ENCODE results near the gene SGTA.
"Not testable (repeated sequence)": the region's sequence is repeated elsewhere in the genome, so short reads cannot be mapped to it uniquely, and the experiment has no call there.

SGTA gene

DNA sequence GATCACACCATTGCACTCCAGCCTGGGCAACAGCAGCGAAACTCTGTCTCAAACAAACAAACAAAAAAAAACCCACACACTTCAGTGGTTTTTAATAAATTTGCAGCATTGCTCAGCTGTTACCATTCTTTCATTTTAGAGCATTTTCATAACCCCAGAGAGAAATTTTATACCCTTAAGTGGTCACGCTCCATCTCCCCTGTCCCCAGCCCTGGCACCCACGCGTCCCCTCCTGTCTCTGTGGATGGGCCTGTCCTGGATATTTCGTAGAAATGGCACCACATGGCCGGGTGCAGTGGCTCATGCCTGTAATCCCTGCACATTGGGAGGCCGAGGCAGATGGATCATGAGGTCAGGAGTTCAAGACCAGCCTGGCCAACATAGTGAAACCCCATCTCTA is 10.1 kb upstream of the SGTA start:
- no peak for DNase-seq (ENCODE audit: low spot score)

DNA sequence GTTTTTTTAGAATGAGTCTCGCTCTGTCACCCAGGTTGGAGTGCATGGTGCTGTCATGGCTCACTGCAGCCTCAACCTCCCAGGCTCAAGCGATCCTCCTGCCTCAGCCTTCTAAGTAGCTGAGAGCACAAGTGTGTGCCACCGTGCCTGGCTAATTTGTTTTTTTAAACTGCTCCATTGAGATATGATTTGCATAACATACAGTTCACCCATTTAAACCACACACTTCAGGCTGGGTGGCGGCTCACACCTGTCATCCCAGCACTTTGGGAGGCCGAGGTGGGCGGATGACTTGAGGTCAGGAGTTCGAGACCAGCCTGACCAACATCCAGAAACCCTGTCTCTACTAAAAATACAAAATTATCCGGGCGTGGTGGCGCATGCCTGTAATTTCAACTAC is 9.6 kb upstream of the SGTA start:
- DNase-seq (ENCODE audit: low spot score), result not testable (repeated sequence)

DNA sequence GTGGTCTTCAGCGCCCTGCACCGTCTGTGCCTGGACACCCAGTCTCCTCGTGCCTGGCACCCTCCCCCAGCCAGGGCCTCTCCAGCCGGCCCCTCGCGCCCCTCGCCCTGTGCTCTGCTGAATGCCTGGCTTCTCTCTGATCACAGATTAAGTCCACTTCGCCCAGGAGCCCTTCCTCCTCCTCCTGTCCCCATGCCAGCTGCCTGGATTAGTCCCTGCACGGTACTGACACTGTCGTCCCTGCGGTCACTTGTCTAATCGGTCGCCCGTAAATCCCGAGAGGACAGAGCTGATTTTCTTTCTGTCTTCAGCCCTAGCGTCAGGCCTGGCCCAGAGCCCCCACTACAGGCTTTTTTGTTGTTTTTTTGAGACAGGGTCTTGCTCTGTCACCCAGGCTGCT is 8.8 kb upstream of the SGTA start:
- DNase-seq (ENCODE audit: low spot score), result no peak

DNA sequence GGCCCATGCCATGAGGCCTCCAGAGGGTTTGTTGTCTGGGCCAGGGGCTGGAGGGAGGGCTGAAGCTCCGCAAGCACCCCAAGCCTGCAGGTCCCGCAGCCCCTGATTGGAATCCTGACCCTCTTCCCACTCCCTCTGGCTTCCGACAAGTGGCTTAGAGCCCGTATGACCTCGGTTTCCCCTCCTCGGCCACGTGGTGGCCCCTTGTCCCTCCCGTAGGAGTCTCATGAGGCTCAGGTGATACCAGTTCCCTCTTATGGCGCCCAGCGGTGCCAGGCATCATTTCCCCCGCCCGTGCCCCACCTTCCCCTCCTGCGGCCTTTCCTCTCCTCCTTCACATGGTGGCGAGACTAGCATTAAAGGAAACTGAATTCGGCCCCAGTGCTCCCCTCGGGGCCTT is 8.4 kb upstream of the SGTA start:
- DNase-seq (ENCODE audit: low spot score), result no peak

DNA sequence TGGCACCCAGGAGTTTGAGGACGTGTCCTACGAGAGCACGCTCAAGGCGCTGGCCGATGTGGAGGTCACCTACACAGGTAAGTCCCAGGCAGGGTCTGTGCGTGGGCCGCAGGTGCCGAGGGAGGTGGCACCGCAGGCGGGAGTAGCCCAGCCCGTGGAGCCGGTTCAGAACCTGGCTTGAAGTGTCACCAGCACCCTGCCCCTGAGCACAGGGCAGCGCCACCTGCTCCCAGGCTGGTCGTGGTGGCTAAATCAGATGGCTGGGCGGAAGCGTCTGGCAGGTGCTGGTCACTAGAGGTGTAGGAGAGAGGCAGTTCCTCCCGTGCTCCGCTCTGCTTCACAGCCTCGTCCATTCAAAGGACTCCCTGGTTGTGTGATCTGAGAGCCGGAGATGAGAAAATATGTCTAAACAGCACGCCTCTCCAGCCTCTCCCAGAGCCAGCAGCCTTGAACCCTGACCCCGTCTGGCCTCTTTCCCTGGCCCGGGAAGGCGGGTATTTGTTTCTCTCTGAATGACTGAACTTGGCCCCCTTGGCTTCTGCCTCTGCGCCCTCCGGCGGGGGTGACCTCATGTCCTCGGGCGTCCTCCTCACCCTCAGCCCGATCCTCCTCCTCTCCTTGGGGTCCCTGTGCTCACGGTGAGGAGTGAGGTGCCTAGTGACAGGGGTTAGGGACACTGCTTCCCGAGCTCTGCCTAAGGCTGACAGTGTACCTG is 7.6 kb upstream of the SGTA start:
- DNase-seq (ENCODE audit: low spot score), result no peak

DNA sequence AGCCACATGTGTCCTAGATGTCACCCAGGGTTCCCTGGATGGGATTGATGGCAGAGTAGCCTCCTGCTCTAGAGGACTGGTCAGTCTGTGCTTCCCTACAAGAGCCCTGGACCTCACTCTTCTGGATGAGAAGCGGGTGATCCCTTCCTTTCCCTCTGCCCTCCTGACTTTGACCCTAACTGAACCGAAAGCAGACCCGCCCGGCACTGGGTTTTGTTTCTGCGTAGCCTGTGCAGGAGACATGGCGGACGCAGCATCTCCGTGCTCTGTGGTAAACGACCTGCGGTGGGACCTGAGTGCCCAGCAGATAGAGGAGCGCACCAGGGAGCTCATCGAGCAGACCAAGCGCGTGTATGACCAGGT is 7.1 kb upstream of the SGTA start:
- DNase-seq (ENCODE audit: low spot score), result no peak

DNA sequence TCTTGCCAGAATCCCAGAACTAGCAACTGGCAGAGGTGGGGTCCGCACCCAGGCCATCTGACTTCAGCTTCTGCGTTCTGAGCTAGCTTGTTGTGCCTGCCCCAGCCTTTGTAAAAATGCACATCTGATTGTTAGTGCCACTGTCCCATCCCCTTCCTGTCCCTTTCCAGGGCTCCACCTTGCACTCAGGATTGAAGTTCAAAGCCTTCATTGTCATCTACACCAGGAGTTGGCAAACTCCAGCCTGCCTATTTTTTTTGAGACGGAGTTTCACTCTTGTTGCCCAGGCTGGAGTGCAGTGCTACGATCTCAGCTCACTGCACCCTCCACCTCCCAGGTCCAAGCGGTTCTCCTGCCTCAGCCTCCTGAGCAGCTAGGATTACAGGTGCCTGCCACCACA is 5.2 kb upstream of the SGTA start:
- DNase-seq (ENCODE audit: low spot score), result no peak

DNA sequence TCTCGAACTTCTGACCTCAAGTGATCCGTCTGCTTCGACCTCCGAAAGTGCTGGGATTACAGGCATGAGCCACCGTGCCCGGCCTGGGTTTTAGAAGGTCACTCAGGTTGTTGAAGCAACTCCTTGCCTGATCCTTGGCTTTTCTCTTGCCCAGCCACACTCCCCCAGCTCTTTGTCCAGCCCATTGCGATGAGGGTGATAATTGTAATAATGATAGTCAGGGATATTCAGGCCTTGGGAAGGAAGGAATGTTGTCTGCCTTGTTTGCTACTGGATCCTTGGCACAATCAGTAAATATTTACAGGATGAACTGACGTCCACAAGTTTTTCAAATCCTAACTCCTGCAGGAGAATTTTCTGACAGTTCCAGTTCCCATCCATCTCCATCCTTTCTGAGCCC is 4.0 kb upstream of the SGTA start:
- no peak for DNase-seq (ENCODE audit: low spot score)

DNA sequence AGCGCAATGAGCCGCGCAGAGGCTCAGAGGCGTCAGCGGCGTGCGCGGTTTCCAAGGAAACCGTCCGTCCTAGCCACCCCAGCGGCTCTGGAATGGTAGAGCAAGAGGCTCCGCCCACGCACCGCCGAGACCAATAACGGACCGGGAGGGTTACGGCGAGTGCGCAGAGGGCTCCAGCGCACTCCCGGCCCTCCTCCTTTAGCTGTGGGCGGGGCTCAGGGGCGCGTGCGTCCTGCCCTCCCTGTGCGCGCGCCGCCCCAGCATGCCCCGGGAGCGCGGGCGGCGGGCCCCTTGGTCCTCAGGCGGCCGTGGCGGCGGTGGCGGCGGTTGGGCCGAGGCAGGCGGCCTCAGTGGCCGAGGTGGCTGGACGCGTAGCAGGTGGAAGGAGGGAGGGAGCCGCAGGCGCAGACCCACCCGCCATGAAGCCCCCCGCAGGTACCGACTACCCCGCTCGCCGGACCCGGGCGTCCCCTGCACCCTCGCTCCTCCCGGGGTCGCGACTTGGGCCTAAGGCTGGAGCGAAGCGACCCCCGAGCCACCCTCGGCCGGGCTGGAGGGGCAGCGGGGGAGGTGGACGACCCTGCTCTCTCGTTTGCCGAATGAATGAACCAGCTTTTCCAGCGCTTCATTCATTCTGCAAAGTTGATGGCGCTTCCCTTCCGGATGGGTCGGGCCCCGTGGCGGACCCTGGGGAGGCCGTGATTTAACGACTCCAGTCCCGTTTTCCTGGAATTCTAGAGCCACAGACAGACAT is 2.3 kb upstream of the SGTA start, which contains the start of gene THOP1:
THOP1 (plus strand) TSS at position 260 of the 754 bp plus-strand sequence; CDS start at position 420, 160 bp downstream.
- DNase-seq (ENCODE audit: low spot score), result peak; percentile 99

DNA sequence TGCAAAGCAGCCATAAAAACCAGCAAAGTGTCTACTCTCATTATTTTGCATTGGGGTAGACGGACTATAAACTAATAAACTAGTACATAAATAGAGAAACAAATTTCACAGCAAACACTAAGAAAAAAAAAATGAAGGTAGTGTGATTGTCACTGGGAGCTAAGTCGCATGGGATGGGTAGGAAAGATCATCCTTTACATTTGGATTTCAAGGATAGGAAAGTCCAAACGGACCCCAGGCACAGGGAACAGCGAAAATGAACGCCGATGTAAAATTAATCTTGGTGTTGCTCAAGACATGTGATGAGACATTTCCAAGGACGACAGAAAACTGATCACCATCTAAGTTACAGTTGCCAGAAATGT is 690 bp upstream of the SGTA start:
- DNase-seq (ENCODE audit: low spot score), result no peak

DNA sequence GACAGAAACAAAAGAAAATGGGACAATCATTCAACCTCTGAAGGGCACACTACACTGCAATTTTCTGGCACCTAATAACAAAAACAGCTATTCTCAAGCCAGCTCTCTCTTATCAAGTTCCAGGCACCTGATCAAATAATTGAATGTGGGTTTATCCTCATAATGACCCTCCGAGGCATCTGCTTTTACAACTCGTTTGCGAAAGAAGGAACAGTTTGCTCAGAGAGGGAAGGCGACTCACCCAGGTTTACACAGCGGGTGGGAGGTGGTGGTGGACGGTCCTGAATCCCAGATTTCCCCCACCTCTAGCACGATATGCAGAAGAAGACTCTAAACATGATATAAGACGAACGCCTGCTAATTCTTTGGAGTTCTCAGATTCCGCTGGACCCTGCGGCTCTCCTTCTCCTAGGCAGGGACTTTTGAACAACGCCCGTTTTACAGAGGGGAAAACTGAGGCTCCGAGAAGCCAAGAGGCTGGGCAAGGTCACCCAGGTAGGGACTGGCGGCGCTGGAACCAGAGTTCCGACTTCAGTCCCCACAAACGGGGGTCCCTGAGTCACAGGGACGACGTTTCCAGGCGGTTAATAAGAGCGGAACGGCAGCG is 641 bp downstream of the SGTA start:
- peak; percentile 2 for DNase-seq (ENCODE audit: low spot score)

DNA sequence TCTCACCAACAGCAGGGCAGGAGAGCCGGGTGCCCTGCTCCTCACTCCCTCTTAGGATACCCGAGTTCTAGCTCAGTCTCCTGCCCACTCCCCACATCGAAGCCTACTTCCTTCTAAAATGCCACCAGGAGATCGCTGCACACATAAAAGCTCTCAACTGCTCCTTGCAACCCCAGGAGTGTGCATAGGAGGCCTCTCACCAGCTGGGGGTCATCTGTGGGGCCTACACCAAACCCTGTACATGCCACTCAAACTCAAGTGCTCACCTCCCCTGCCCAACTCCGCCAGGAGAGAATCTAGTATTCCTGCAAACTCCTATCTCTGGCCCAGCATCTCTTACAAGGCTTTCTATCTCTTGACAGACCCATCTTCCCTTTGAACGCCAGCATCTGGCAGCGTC is 2.8 kb downstream of the SGTA start:
- DNase-seq (ENCODE audit: low spot score), result no peak

DNA sequence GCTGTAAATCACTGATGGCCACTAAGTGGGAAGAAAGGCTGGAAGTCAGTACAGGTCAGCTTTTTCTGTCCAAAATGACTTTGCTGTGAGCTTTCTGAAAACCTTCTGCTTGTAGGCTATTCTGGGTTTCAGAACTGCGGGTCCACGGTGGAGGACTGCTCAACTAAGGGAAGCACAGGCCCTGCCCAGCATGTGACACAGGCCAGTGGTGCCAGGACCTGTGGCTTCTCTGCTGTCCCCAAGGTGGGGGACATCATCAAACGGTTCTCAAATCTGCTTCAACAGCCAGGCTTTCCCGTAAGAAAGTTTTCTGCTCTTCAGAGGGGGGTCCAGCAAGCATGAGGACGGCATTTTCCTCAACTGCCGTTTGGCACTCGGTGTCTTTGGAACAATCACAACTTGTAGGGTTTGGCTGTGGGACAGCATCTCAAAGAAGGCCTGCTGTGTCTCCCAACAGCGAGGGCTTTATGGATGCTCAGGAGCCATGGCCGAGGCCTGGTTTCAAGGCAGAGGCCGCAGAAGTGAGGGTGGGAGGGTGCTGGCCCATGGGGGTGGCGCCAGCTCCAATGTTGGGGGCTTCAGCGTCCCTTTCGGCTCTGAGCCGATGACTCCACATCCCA is 3.8 kb downstream of the SGTA start:
- no peak for DNase-seq (ENCODE audit: low spot score)

DNA sequence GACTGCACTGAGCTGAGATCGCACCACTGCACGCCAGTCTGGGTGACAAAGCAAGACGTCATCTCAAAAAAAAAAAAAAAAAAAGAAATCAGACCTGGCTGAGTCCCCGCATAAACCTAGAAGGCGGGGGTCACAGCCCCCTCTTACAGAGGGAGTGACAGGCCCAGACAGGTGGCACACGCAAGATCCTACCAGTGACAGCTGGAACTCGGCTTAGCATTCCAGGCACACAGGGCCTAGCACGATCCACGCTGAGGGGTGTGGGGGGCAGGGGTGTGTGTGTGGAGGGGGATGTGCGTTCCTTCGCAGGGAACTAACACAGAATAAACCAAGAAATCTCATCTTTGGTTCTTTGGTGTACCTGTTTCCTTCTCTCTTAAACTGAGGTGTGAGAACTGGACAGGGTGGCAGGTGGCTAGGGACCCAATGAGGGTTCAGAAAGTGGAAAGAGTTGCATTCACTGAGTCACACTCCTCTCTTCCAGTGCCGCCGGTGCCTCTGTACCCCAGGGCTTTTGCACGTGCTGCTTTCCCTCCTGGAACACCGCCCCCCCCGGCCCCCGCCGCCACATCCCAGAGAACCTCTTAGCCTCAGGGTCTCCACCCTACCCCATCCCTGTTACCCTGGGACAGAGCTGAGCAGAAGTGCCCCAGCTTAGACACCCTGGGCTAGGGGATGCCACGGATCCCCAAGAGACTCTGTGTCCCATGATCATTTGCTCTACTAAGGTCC is 5.0 kb downstream of the SGTA start:
- no peak for DNase-seq (ENCODE audit: low spot score)

DNA sequence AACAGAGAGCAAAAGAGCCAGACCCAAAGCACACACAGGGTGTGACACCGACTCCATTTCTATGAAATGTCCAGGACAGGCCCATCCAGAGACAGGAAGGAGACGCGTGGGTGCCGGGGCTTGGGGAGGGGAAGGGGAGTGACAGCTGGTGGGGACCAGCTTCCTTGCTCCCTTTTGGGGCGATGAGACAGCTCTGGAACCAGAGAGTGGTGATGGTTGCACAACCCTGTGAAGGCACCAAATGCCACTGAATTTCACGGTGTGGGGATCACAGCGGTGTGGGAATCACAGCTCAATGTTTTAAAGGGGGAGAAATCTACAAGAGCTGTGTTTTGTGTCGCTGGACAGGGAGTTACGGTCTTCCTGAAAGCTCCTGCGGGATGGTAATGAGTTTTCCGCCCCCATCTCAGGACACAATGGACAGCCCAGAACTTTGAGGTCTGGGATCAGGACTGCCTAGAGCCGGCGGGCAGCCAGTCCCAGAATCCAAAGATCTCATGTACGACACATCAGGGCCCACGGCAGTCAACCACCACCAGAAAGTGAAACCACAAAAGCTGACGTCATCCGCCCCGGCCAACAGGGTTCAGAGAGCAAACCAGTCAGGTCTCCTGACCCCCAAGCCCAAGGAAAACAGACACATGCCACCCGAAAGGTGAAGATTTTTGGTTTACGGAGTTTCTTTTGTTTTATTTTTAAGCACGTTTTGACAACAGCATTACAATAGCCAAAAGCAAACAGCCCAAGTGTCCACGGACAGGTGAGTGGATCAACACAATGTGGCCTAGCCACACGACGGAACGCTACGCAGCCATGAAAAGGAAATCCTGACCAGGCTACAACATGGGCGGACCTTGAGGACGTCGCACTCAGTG is 7.3 kb downstream of the SGTA start:
- peak; percentile 44 for DNase-seq (ENCODE audit: low spot score)

DNA sequence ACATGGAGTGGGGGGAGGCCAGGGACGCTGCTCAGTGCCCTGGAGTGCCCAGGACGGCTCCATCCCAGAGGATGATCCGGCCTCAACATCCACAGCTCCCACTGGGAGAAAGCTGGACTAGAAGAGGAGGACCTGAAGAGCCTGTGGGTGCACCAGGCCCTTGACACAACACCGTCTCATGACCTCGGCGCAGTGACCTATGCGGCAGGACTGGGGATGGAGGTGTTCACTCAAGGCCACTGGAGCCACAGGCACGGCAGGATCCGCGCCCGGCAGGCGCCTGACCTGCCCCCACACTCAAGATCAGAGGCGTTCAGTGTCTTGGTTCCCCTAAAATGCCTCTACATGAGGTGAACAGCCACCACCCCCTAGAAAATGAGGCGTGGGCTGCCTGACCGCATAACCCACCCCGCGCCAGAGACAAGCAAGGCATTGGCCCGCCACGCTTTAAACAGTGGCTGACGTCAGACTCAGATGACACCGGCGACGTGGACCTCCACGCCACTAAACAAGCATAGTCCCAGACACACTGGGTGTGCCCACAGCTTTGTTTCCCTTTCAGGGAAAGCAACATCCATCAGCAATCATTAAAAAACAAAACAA is 8.0 kb downstream of the SGTA start:
- DNase-seq (ENCODE audit: low spot score), result no peak

DNA sequence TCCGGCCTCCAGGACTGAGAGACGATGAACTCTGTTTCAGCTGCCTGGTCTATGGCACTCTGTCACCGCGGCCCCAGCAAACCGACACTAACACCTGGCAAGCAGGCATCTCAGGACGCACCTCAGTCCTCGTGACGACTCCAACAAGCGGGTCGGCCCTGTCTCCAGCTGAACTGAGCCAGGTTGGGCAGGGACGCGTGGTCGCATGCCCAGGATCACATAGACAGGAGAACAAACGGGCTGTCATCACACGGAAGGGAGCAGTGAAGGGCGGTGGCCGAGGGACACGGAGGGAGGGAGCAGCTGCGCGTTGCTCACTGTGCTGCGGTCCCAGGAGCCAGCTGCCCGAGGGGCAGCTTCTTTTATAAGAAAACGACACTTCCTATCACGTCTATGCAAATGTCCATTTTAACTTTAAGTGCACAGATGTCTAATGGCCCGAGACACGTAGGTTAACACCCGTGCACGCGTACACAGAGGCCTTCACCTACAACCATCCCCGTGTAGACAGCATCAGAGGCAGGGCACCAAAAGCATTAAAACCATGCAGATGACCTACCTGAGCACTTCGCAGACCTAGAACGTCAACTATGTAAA is 8.9 kb downstream of the SGTA start:
- no peak for DNase-seq (ENCODE audit: low spot score)

DNA sequence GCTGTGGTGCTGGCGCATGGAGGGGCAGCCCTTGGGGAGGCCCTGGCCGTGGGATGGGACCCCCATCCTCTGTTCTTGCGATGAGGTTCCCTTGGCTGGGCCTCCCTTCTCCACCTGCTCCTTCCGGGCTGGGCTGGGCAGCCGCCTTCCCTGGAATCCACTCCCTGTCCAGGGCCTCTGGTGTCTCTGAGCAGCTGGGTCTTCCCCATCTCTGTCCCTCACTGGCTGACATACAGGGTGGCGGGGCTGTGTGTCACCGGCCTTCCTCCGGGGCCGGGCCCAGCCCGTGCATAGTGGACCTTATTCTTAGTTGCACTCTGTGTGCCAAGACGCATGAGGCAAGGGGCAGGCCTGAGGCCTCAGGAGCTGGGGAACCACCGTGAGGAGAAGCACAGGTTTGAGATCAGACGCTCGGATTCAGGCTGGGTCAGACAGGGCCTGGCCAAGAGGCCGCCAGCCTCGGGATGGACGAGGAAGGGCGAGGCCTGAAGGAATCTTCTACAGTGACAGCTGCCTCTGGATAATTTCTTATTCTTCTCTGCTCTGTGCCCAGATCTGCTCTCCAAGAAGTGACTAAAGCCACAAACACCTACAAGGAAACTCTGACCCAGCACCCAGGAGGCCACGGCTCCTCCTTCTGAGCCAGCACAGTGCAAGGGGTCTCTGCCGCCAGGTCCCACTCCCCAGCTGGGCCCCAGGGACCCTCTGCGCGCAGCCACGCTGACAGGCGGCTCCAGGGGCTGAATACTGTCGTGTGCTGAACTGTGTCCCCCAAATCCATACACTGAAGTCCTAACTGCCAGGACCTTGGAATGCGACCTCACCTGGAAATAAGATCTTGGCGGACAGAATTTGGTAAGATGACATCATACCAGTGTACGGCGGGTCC is 11.0 kb downstream of the SGTA start:
- DNase-seq (ENCODE audit: low spot score), result no peak

Data from kidney capillary endothelial cell (primary cell).